C4-2B (cell line): ENCODE results near the gene ARHGAP42.

Experiments used
- CTCF ChIP-seq: fragments of 450-650 bp; conservative IDR thresholded peaks from 2 replicates; pipeline ENCODE4 v1.5.1; 2017; ENCODE audit warnings: mild to moderate bottlenecking
- ZFX ChIP-seq: fragments of 450-650 bp; IDR thresholded peaks from 2 replicates; pipeline ENCODE4 v1.6.1; 2017

DNA sequence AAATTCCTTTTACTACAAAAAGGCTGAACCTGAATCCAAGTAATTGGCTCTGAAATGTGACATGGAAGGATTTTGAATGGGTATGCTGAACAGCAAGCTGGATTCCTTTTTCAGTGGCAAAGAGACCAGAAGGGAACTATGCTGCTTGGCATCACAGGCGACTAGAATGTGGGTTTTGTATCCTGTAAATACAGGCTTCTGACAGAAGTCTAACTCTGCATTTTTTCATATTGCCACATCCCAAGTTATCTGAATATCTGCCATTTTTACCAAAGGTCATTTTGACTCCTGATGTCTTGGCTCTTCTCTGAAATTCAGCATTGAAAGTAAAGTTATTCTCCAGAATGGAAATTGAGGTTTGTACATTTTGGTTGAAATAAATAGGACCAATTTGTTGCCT lies 145.7 kb downstream of the ARHGAP42 start:
- TF ChIP-seq CTCF (no peak), ZFX (no peak)
